HepG2 (cell line): Measurements from ENCODE around the gene SLC4A9. TPM values are rescaled to one million over a fixed set of nuclear protein-coding genes. Genes with fewer than 3 reads are reported as not detected.
A peak's percentile ranks its signal among the peaks of the same experiment; 100 is the strongest.

Source experiments
- BCLAF1 ChIP-seq: fragments of 450-650 bp; IDR thresholded peaks from 2 replicates; pipeline ENCODE4 v1.6.1; 2017; ENCODE audit warnings: mild to moderate bottlenecking
- CBX1 ChIP-seq: IDR thresholded peaks from one replicate; pipeline ENCODE4 v1.6.1; 2016; ENCODE audit warnings: antibody characterized with exemption, low read depth
- EZH2 ChIP-seq: conservative IDR thresholded peaks from 2 replicates; pipeline ENCODE4 v1.6.1; 2012; ENCODE audit warnings: mild to moderate bottlenecking, low read depth, low read length, moderate library complexity
- KDM5A ChIP-seq: fragments of 200-600 bp; sonication (generic); IDR thresholded peaks from 2 replicates; pipeline ENCODE4 v1.7.0; 2018; ENCODE audit warnings: antibody characterized with exemption, mild to moderate bottlenecking, low read length, borderline replicate concordance
- MEIS2 ChIP-seq: sonication (generic); formaldehyde crosslinking; IDR thresholded peaks from 2 replicates; pipeline ENCODE4 v1.9.0; 2021; ENCODE audit warnings: mild to moderate bottlenecking, missing genetic modification reagents
- PHF21A ChIP-seq: sonication (generic); formaldehyde crosslinking; IDR thresholded peaks from 2 replicates; pipeline ENCODE4 v1.5.0; 2020; ENCODE audit warnings: mild to moderate bottlenecking, missing genetic modification reagents
- SALL2 ChIP-seq: sonication (generic); formaldehyde crosslinking; IDR thresholded peaks from 2 replicates; pipeline ENCODE4 v1.8.1; 2023; ENCODE audit warnings: mild to moderate bottlenecking, missing genetic modification reagents, inconsistent platforms
- TEF ChIP-seq: sonication (generic); formaldehyde crosslinking; IDR thresholded peaks from 2 replicates; pipeline ENCODE4 v1.5.0; 2020; ENCODE audit warnings: missing genetic modification reagents
- ZBED4 ChIP-seq: sonication (generic); formaldehyde crosslinking; IDR thresholded peaks from 2 replicates; pipeline ENCODE4 v1.4.0; 2020; ENCODE audit warnings: missing genetic modification reagents, borderline replicate concordance
- ZBTB4 ChIP-seq: sonication (generic); formaldehyde crosslinking; IDR thresholded peaks from 2 replicates; pipeline ENCODE4 v1.4.0; 2020; ENCODE audit warnings: missing genetic modification reagents, mild to moderate bottlenecking, borderline replicate concordance
- ZFP82 ChIP-seq: sonication (generic); formaldehyde crosslinking; IDR thresholded peaks from 2 replicates; pipeline ENCODE4 v1.5.1; 2020; ENCODE audit warnings: mild to moderate bottlenecking, missing genetic modification reagents, borderline replicate concordance
- ZNF337 ChIP-seq: sonication (generic); formaldehyde crosslinking; IDR thresholded peaks from 2 replicates; pipeline ENCODE4 v1.5.1; 2020; ENCODE audit warnings: missing genetic modification reagents, low read depth, mild to moderate bottlenecking, borderline replicate concordance
- ZNF543 ChIP-seq: sonication (generic); formaldehyde crosslinking; IDR thresholded peaks from 2 replicates; pipeline ENCODE4 v1.4.0; 2020; ENCODE audit warnings: mild to moderate bottlenecking, missing genetic modification reagents
- ZNF781 ChIP-seq: sonication (generic); formaldehyde crosslinking; IDR thresholded peaks from 2 replicates; pipeline ENCODE4 v1.5.1; 2020; ENCODE audit warnings: borderline replicate concordance, mild to moderate bottlenecking, missing genetic modification reagents; ENCODE audit errors: not compliant biosample characterization
- ZNF816 ChIP-seq: sonication (generic); formaldehyde crosslinking; IDR thresholded peaks from 2 replicates; pipeline ENCODE4 v1.8.0; 2022; ENCODE audit warnings: missing genetic modification reagents, mild to moderate bottlenecking, borderline replicate concordance
- polyA plus RNA-seq, 8 experiments: library from polyadenylated mRNA; depleted of rRNA in 3 of 8; stranded (reverse) in 7 of 8; unstranded in 1 of 8; fragments of >200 nt; fragmentation: Illumina TruSeq in 4 of 8; extraction: Trizol in 4 of 8; gene quantifications; 2 replicates each; pipeline versions ENCODE4 v1.2.1 to v1.2.3, GENCODE V29; 2011 to 2016; ENCODE audit warnings: low read depth in 4 of 8, missing spikeins in 1 of 8, mixed read lengths in 1 of 8; ENCODE audit not compliant: insufficient read depth in 1 of 8
- total RNA-seq, 5 experiments: library from RNA; depleted of rRNA; stranded (reverse); fragments of >200 nt; fragmentation: Illumina TruSeq; extraction: Trizol; gene quantifications; 2 replicates each; pipeline ENCODE4 v1.2.3, GENCODE V29; 2016; ENCODE audit warnings: low read depth in 1 of 5

The SLC4A9 gene
- total and polyA plus RNA-seq, 2 of the 13 experiments (the other 11 are each of a cell fraction or from before 2014, with no cell fraction given) = not detected

- TF ChIP-seq ZBTB4 (CRISPR knock-in tag) (peak; percentile 89; the same call in 1 of the 2 replicates), MEIS2 (peak; percentile 10; the same call in 1 of the 2 replicates), BCLAF1 (no peak), ZNF337 (CRISPR knock-in tag) (no peak), PHF21A (CRISPR knock-in tag) (no peak), CBX1 (no peak), TEF (CRISPR knock-in tag) (no peak), ZNF543 (CRISPR knock-in tag) (0 out of 2 replicates have a peak, but pooled peaks have one; percentile 71), EZH2 (no peak), ZFP82 (CRISPR knock-in tag) (no peak), KDM5A (peak; percentile 20; the same call in 1 of the 2 replicates), SALL2 (no peak; the same call in 1 of the 2 replicates), ZBED4 (CRISPR knock-in tag) (no peak), ZNF781 (CRISPR knock-in tag) (peak; percentile 26), ZNF816 (CRISPR knock-in tag) (no peak)
Measured at GRCh38 chr5:140402258-140403074, 42.5 kb downstream of the SLC4A9 start (continued).
